SK-N-SH treated with all-trans-retinoic acid at 6 μM for 48 hours (cell line): ENCODE data around the gene ULK1.

Experiments
- ARNTL ChIP-seq: fragments of 450-650 bp; formaldehyde crosslinking; IDR thresholded peaks from 2 replicates; pipeline ENCODE4 v1.5.0; 2020; ENCODE audit warnings: low read depth, mild to moderate bottlenecking, moderate library complexity, borderline replicate concordance
- CREB5 ChIP-seq: fragments of 250-450 bp; sonication (Bioruptor Pico); IDR thresholded peaks from 2 replicates; pipeline ENCODE4 v1.5.1; 2020; ENCODE audit warnings: low read depth, mild to moderate bottlenecking, moderate library complexity
- CSRNP3 ChIP-seq: fragments of 250-450 bp; sonication (Bioruptor Pico); IDR thresholded peaks from 2 replicates; pipeline ENCODE4 v1.5.1; 2021; ENCODE audit warnings: mild to moderate bottlenecking, moderate library complexity
- GLIS3 ChIP-seq: fragments of 250-450 bp; sonication (Bioruptor Pico); IDR thresholded peaks from 2 replicates; pipeline ENCODE4 v1.5.0; 2020; ENCODE audit warnings: mild to moderate bottlenecking, moderate library complexity
- OSR1 ChIP-seq: fragments of 250-450 bp; sonication (Bioruptor Pico); IDR thresholded peaks from 2 replicates; pipeline ENCODE4 v1.8.0; 2022; ENCODE audit warnings: moderate library complexity, mild to moderate bottlenecking, inconsistent platforms
- RARB ChIP-seq: fragments of 250-450 bp; sonication (Bioruptor Pico); IDR thresholded peaks from 2 replicates; pipeline ENCODE4 v1.8.0; 2021; ENCODE audit warnings: mild to moderate bottlenecking, moderate library complexity
- SNAI2 ChIP-seq: fragments of 250-450 bp; sonication (Bioruptor Pico); IDR thresholded peaks from 2 replicates; pipeline ENCODE4 v1.5.0; 2020; ENCODE audit warnings: mild to moderate bottlenecking, moderate library complexity
- TOX ChIP-seq: fragments of 250-450 bp; sonication (Bioruptor Pico); IDR thresholded peaks from 2 replicates; pipeline ENCODE4 v1.8.0; 2021; ENCODE audit warnings: mild to moderate bottlenecking, moderate library complexity, borderline replicate concordance
- ZFP3 ChIP-seq: fragments of 250-450 bp; sonication (Bioruptor Pico); IDR thresholded peaks from 2 replicates; pipeline ENCODE4 v1.5.0; 2020; ENCODE audit warnings: mild to moderate bottlenecking, moderate library complexity
- ZFP30 ChIP-seq: fragments of 450-650 bp; formaldehyde crosslinking; IDR thresholded peaks from 2 replicates; pipeline ENCODE4 v1.5.0; 2022; ENCODE audit warnings: mild to moderate bottlenecking, moderate library complexity
- ZNF70 ChIP-seq: fragments of 450-650 bp; formaldehyde crosslinking; IDR thresholded peaks from 2 replicates; pipeline ENCODE4 v1.5.0; 2020; ENCODE audit warnings: mild to moderate bottlenecking, moderate library complexity
- ZNF8 ChIP-seq: fragments of 450-650 bp; formaldehyde crosslinking; IDR thresholded peaks from 2 replicates; pipeline ENCODE4 v1.5.0; 2020; ENCODE audit warnings: mild to moderate bottlenecking, moderate library complexity
- TF ChIP-seq, protein P1 (sequence below): fragments of 250-450 bp; sonication (Bioruptor Pico); IDR thresholded peaks from 2 replicates; pipeline ENCODE4 v1.5.0; 2020; ENCODE audit warnings: mild to moderate bottlenecking, moderate library complexity

GRCh38 chr12:131865180-131865875, 29.1 kb upstream of the ULK1 start:
- no peak for TF ChIP-seq GLIS3 (CRISPR knock-in tag)
- no peak for TF ChIP-seq CSRNP3
- no peak for TF ChIP-seq ZFP3
- no peak for TF ChIP-seq SNAI2 (CRISPR knock-in tag)
- TF ChIP-seq RARB (CRISPR knock-in tag), result no peak
- TF ChIP-seq CREB5 (CRISPR knock-in tag), result no peak
- TF ChIP-seq TOX (CRISPR knock-in tag), result no peak
- TF ChIP-seq ZFP30 (CRISPR knock-in tag), result no peak
- TF ChIP-seq ZNF70 (CRISPR knock-in tag), result no peak
- no peak for TF ChIP-seq ARNTL (CRISPR knock-in tag)
- TF ChIP-seq, protein P1, sequence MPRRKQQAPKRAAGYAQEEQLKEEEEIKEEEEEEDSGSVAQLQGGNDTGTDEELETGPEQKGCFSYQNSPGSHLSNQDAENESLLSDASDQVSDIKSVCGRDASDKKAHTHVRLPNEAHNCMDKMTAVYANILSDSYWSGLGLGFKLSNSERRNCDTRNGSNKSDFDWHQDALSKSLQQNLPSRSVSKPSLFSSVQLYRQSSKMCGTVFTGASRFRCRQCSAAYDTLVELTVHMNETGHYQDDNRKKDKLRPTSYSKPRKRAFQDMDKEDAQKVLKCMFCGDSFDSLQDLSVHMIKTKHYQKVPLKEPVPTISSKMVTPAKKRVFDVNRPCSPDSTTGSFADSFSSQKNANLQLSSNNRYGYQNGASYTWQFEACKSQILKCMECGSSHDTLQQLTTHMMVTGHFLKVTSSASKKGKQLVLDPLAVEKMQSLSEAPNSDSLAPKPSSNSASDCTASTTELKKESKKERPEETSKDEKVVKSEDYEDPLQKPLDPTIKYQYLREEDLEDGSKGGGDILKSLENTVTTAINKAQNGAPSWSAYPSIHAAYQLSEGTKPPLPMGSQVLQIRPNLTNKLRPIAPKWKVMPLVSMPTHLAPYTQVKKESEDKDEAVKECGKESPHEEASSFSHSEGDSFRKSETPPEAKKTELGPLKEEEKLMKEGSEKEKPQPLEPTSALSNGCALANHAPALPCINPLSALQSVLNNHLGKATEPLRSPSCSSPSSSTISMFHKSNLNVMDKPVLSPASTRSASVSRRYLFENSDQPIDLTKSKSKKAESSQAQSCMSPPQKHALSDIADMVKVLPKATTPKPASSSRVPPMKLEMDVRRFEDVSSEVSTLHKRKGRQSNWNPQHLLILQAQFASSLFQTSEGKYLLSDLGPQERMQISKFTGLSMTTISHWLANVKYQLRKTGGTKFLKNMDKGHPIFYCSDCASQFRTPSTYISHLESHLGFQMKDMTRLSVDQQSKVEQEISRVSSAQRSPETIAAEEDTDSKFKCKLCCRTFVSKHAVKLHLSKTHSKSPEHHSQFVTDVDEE, result no peak
- no peak for TF ChIP-seq OSR1 (CRISPR knock-in tag)
- no peak for TF ChIP-seq ZNF8 (CRISPR knock-in tag)
